Adrenal gland (tissue), 5 donors: Measurements from ENCODE around the gene F2RL3.

Experiments
- CTCF ChIP-seq, 6 experiments: fragments of 450-650 bp in 4 of 6; fragments of 200-600 bp in 2 of 6; sonication (generic) in 1 of 6; IDR thresholded peaks; 1 replicate in 5 of 6; 2 replicates in 1 of 6; pipeline versions ENCODE4 v1.5.1 to v1.8.0; 2016 to 2021; ENCODE audit warnings: antibody characterized with exemption in 6 of 6, mild to moderate bottlenecking in 2 of 6, moderate library complexity in 1 of 6
- POLR2A ChIP-seq, 2 donors: fragments of 450-650 bp; IDR thresholded peaks; one replicate each; pipeline ENCODE4 v1.6.1; 2017; ENCODE audit warnings: antibody characterized with exemption in 2 of 2, mild to moderate bottlenecking in 2 of 2, moderate library complexity in 1 of 2
- donor health status: DM: no; HTN: no; CAD: no.

GRCh38 chr19:16897856-16898161 is 9.0 kb downstream of the F2RL3 start:
- no peak for TF ChIP-seq CTCF (IDR thresholded peaks at IDR 0.05)
- peak in 1 of 2 donors; percentile 16 for TF ChIP-seq POLR2A (IDR thresholded peaks at IDR 0.05)
